Esophagus muscularis mucosa (tissue), 4 donors: ENCODE measurements around the gene CFLAR.

Experiments
- EP300 ChIP-seq: sonication (generic); formaldehyde crosslinking; IDR thresholded peaks from one replicate; pipeline ENCODE4 v1.6.1; 2017; ENCODE audit warnings: antibody characterized with exemption
- POLR2A ChIP-seq: fragments of 450-650 bp; IDR thresholded peaks from one replicate; pipeline ENCODE4 v1.6.1; 2017; ENCODE audit warnings: antibody characterized with exemption, moderate library complexity, mild to moderate bottlenecking, low read depth
- POLR2AphosphoS5 ChIP-seq, 2 donors: sonication (generic); formaldehyde crosslinking; IDR thresholded peaks; one replicate each; pipeline ENCODE4 v1.6.1; 2017; ENCODE audit warnings: antibody characterized with exemption in 2 of 2
- TF ChIP-seq, protein P1 (sequence below), 3 experiments: fragments of 200-600 bp in 2 of 3; fragments of 450-650 bp in 1 of 3; sonication (generic) in 2 of 3; IDR thresholded peaks; one replicate each; pipeline ENCODE4 v1.5.1; 2017 to 2019; ENCODE audit warnings: antibody characterized with exemption in 3 of 3, mild to moderate bottlenecking in 2 of 3, moderate library complexity in 1 of 3

DNA sequence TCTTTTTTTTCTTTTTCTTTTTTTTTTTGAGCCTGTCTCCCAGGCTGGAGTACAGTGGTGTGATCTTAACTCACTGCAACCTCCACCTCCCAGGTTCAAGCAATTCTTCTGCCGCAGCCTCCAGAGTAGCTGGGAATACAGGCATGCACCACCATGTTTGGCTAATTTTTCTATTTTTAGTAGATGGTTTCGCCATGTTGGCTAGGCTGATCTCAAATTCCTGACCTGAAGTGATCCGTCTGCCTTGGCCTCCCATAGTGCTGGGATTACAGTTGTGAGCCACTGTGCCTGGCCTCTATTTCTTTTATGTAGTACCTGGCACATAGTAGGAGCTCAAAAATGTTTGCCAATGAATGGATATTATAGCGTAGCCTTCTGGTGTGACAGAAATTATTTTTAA lies 6.8 kb upstream of the CFLAR start:
- TF ChIP-seq, protein P1, sequence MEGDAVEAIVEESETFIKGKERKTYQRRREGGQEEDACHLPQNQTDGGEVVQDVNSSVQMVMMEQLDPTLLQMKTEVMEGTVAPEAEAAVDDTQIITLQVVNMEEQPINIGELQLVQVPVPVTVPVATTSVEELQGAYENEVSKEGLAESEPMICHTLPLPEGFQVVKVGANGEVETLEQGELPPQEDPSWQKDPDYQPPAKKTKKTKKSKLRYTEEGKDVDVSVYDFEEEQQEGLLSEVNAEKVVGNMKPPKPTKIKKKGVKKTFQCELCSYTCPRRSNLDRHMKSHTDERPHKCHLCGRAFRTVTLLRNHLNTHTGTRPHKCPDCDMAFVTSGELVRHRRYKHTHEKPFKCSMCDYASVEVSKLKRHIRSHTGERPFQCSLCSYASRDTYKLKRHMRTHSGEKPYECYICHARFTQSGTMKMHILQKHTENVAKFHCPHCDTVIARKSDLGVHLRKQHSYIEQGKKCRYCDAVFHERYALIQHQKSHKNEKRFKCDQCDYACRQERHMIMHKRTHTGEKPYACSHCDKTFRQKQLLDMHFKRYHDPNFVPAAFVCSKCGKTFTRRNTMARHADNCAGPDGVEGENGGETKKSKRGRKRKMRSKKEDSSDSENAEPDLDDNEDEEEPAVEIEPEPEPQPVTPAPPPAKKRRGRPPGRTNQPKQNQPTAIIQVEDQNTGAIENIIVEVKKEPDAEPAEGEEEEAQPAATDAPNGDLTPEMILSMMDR (IDR thresholded peaks at IDR 0.05): no peak
- TF ChIP-seq POLR2A (no peak), EP300 (no peak), POLR2AphosphoS5 (IDR thresholded peaks at IDR 0.05) (no peak)
